Measurements from ENCODE around the gene MAMDC2. TPM values are rescaled to one million over a fixed set of nuclear protein-coding genes. Genes with fewer than 3 reads are reported as not detected.

The MAMDC2 gene
- total RNA-seq, 2 donors from 2014 or later, result 0.44 to 1.4 TPM

DNA sequence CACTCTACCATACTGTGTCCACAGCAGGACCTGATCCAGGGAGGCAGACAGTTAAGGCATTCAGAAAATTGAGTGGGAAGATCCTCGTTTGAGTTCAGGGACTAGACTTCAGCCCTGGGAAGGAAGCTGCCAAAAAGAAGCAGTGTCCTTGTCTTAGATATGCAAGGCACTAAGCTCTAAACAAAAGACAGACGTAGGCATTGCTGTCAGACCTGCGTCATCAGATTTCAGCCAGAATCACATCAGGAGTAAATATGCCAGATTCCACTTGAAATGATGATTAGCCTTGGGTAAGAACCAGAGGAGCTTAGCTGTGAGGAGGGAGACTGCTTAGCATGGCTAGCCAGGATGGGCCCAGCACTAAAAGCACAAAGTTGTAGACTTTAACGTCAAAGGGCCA, 56.7 kb downstream of the MAMDC2 start:
- 58 to 76% methylated on average over 3 to 4 of the region's 4 CpGs for WGBS, 2 experiments (ENCODE audit: insufficient coverage in 1 of 2, insufficient read length in 1 of 2)
- DNase-seq, result no peak
- no peak for TF ChIP-seq CTCF (conservative IDR thresholded peaks at IDR 0.05)
- Mint-ChIP-seq H3K4me3 (no peak overlapping the region), H3K9me3 (no peaks in the 10 kb centered on the region), H3K27me3 (ENCODE audit: insufficient read depth) (no peaks in the 10 kb centered on the region), H3K4me1 (no peaks in the 10 kb centered on the region), H3K27ac (no peak overlapping the region), H3K36me3 (ENCODE audit: low read depth) (no peaks in the 10 kb centered on the region)
- Histone ChIP-seq H3K4me3 (ENCODE audit: low read length) (no peak overlapping the region), H3K27ac (ENCODE audit: low read depth, low read length) (no peak overlapping the region), H3K36me3 (ENCODE audit: control insufficient read depth, insufficient read depth, low read length) (no peaks in the 10 kb centered on the region), H3K27me3 (ENCODE audit: control insufficient read depth, insufficient read depth, low read length, poor library complexity, severe bottlenecking) (no peaks in the 10 kb centered on the region), H3K9me3 (ENCODE audit: control insufficient read depth, low read length) (no peaks in the 10 kb centered on the region), H3K9ac (ENCODE audit: extremely low read depth, low read length, poor library complexity, severe bottlenecking) (no peak overlapping the region), H3K4me1 (ENCODE audit: control insufficient read depth, insufficient read depth, low read length) (no peaks in the 10 kb centered on the region)

DNA sequence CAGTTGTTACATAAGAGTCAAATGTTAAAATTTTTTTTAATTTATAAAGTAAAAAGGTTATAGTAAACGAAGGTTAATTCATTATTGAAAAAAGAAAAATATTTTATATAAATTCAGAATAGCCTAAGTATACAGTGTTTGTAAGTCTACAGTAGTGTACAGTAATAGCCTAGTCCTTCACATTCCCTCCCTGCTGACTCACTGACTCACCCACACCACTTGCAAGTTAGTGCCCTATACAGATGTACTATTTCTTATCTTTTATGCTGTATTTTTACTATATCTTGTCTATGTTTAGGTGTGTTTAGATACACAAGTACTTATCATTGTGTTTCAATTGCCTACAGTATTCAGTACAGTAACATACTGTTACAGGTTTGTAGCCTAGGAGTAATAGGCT, 57.6 kb downstream of the MAMDC2 start:
- no peaks in the 10 kb centered on the region for H3K4me1 Mint-ChIP-seq
- H3K27me3 Mint-ChIP-seq (ENCODE audit: insufficient read depth), result no peaks in the 10 kb centered on the region
- no peak for TF ChIP-seq CTCF (conservative IDR thresholded peaks at IDR 0.05)
- Histone ChIP-seq H3K27me3 (ENCODE audit: control insufficient read depth, insufficient read depth, low read length, poor library complexity, severe bottlenecking) (no peaks in the 10 kb centered on the region), H3K4me3 (ENCODE audit: low read length) (no peak overlapping the region), H3K27ac (ENCODE audit: low read depth, low read length) (no peak overlapping the region), H3K9me3 (ENCODE audit: control insufficient read depth, low read length) (no peaks in the 10 kb centered on the region), H3K9ac (ENCODE audit: extremely low read depth, low read length, poor library complexity, severe bottlenecking) (no peak overlapping the region), H3K36me3 (ENCODE audit: control insufficient read depth, insufficient read depth, low read length) (no peaks in the 10 kb centered on the region), H3K4me1 (ENCODE audit: control insufficient read depth, insufficient read depth, low read length) (no peaks in the 10 kb centered on the region)
- no peaks in the 10 kb centered on the region for H3K36me3 Mint-ChIP-seq (ENCODE audit: low read depth)
- H3K9me3 Mint-ChIP-seq, result no peaks in the 10 kb centered on the region
- WGBS, 2 experiments (ENCODE audit: insufficient coverage in 1 of 2, insufficient read length in 1 of 2), result no CpG with 5 or more reads among the region's 1 CpG
- H3K27ac Mint-ChIP-seq, result no peak overlapping the region
- H3K4me3 Mint-ChIP-seq, result no peak overlapping the region
- DNase-seq, result no peak

GRCh38 chr9:70105147-70105546, 61.5 kb downstream of the MAMDC2 start:
- H3K27ac Mint-ChIP-seq, result no peak overlapping the region

More at GRCh38 chr9:70105147-70105546, 61.5 kb downstream of the MAMDC2 start:
- no peaks in the 10 kb centered on the region for H3K36me3 Mint-ChIP-seq (ENCODE audit: low read depth)
- no peak overlapping the region for H3K4me3 Mint-ChIP-seq
- 89 to 93% methylated on average over 4 to 5 of the region's 5 CpGs for WGBS, 2 experiments (ENCODE audit: insufficient coverage in 1 of 2, insufficient read length in 1 of 2)
- no peak for DNase-seq
- H3K9ac ChIP-seq (ENCODE audit: extremely low read depth, low read length, poor library complexity, severe bottlenecking), result no peak overlapping the region
- H3K27me3 ChIP-seq (ENCODE audit: control insufficient read depth, insufficient read depth, low read length, poor library complexity, severe bottlenecking), result no peaks in the 10 kb centered on the region
- H3K9me3 Mint-ChIP-seq, result no peaks in the 10 kb centered on the region
- H3K27ac ChIP-seq (ENCODE audit: low read depth, low read length), result no peak overlapping the region
- H3K36me3 ChIP-seq (ENCODE audit: control insufficient read depth, insufficient read depth, low read length), result no peaks in the 10 kb centered on the region
- TF ChIP-seq CTCF (conservative IDR thresholded peaks at IDR 0.05), result no peak
- H3K4me3 ChIP-seq (ENCODE audit: low read length), result no peak overlapping the region
- H3K27me3 Mint-ChIP-seq (ENCODE audit: insufficient read depth), result peaks cover 2% of the 10 kb centered on the region
- no peaks in the 10 kb centered on the region for H3K4me1 Mint-ChIP-seq
- no peaks in the 10 kb centered on the region for H3K9me3 ChIP-seq (ENCODE audit: control insufficient read depth, low read length)
- no peaks in the 10 kb centered on the region for H3K4me1 ChIP-seq (ENCODE audit: control insufficient read depth, insufficient read depth, low read length)
